ENCODE measurements around the gene CCDC152.

The CCDC152 gene

DNA sequence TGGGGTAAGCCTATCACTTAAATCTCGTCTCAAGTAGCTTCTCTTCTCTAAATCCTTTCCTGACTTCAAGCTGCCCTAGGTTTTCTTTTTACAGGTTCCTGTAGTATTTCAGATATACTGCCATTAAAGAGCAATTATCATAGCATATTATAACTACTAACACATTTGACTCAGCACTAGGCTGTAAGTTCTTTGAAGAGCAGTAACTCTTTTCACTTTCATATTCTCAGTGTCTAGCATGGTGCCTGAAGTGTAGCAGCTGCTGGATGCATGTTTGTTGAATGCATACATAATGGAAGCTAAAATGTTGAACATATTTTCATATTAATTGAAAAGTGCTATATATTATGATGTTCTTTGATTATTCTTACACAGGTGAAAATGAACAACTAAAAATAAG lies 22.5 kb downstream of the CCDC152 start:
- TF ChIP-seq, protein P1, sequence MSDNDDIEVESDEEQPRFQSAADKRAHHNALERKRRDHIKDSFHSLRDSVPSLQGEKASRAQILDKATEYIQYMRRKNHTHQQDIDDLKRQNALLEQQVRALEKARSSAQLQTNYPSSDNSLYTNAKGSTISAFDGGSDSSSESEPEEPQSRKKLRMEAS (IDR thresholded peaks at IDR 0.05), result no peak
- TF ChIP-seq ZBTB7A (IDR thresholded peaks at IDR 0.05; ENCODE audit: low read depth) (no peak), CEBPB (IDR thresholded peaks at IDR 0.05) (no peak)

DNA sequence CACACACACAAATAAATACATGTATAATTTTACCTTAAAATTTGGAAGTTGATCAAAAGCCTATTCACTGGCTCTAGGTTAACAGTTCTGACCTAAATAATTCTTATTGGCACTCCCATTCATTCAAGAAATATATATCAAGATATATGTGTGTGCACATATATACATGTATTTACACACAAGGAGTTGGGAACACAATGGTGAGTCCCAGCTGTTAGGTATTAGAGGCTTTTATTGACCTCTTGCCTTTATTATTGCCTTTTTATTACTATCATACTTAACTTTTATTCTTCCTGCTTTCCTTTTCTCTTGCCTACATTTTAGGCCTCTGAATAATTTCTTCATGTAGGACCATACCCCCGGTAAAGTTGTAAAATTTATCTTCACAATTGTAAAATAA lies 25.0 kb downstream of the CCDC152 start:
- no peak for TF ChIP-seq FOXM1 (IDR thresholded peaks at IDR 0.05; ENCODE audit: borderline replicate concordance, low read depth)

DNA sequence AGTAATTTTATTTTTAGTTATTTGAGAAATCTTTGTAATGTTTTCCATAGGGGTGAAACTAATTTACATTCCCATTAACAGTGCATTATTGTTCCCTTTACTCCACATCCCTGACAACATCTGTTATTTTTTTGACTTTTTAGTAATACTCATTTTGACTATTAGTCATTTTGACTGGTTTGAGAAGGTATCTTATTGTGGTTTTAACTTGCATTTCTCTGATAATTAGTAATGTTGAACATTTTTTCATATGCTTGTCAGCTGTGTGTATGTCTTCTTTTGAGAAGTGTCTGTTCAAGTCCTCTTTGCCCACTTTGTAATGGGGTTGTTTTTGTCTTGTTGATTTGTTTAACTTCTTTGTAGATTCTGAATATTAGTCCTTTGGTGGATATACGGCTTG lies 27.5 kb downstream of the CCDC152 start:
- TF ChIP-seq YY1 (IDR thresholded peaks at IDR 0.05; ENCODE audit: low read depth), result no peak
- TF ChIP-seq TEAD4 (IDR thresholded peaks at IDR 0.05), result no peak
- no peak for TF ChIP-seq NFIC (IDR thresholded peaks at IDR 0.05)
- TF ChIP-seq, protein P2, sequence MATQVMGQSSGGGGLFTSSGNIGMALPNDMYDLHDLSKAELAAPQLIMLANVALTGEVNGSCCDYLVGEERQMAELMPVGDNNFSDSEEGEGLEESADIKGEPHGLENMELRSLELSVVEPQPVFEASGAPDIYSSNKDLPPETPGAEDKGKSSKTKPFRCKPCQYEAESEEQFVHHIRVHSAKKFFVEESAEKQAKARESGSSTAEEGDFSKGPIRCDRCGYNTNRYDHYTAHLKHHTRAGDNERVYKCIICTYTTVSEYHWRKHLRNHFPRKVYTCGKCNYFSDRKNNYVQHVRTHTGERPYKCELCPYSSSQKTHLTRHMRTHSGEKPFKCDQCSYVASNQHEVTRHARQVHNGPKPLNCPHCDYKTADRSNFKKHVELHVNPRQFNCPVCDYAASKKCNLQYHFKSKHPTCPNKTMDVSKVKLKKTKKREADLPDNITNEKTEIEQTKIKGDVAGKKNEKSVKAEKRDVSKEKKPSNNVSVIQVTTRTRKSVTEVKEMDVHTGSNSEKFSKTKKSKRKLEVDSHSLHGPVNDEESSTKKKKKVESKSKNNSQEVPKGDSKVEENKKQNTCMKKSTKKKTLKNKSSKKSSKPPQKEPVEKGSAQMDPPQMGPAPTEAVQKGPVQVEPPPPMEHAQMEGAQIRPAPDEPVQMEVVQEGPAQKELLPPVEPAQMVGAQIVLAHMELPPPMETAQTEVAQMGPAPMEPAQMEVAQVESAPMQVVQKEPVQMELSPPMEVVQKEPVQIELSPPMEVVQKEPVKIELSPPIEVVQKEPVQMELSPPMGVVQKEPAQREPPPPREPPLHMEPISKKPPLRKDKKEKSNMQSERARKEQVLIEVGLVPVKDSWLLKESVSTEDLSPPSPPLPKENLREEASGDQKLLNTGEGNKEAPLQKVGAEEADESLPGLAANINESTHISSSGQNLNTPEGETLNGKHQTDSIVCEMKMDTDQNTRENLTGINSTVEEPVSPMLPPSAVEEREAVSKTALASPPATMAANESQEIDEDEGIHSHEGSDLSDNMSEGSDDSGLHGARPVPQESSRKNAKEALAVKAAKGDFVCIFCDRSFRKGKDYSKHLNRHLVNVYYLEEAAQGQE (IDR thresholded peaks at IDR 0.05; ENCODE audit: low read depth), result no peak
- TF ChIP-seq, protein P1 (IDR thresholded peaks at IDR 0.05), result no peak
- TF ChIP-seq CEBPB (IDR thresholded peaks at IDR 0.05), result no peak
- no peak for TF ChIP-seq TCF12 (IDR thresholded peaks at IDR 0.05; ENCODE audit: low read depth)
- TF ChIP-seq EGR1 (IDR thresholded peaks at IDR 0.05), result no peak
- TF ChIP-seq ZBTB7A (IDR thresholded peaks at IDR 0.05; ENCODE audit: low read depth), result no peak
- no peak for TF ChIP-seq RAD21 (IDR thresholded peaks at IDR 0.05; ENCODE audit: low read depth)
- TF ChIP-seq CREB1 (IDR thresholded peaks at IDR 0.05; ENCODE audit: low read depth), result no peak

DNA sequence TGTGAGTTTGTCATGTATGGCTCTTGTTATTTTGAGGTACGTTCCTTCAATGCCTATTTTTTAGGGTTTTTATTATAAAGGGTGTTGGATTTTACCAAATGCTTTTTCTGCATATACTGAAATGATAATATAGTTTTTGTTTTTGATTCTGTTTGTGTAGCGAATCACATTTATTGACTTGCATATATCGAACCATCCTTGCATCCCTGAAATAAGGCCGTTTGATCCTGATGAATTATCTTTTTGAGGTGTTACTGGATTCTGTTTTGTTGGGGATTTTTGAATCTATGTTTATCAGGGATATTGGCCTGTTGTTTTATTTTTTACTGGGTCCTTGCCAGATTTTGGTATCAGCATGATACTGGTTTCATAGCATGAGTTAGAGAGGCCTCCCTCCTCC lies 29.1 kb downstream of the CCDC152 start:
- no peak for TF ChIP-seq TEAD4 (IDR thresholded peaks at IDR 0.05)
- no peak for TF ChIP-seq CEBPB (IDR thresholded peaks at IDR 0.05)
- TF ChIP-seq ZBTB7A (IDR thresholded peaks at IDR 0.05; ENCODE audit: low read depth), result no peak
- TF ChIP-seq, protein P3, sequence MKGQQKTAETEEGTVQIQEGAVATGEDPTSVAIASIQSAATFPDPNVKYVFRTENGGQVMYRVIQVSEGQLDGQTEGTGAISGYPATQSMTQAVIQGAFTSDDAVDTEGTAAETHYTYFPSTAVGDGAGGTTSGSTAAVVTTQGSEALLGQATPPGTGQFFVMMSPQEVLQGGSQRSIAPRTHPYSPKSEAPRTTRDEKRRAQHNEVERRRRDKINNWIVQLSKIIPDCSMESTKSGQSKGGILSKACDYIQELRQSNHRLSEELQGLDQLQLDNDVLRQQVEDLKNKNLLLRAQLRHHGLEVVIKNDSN (IDR thresholded peaks at IDR 0.05), result no peak
- TF ChIP-seq CREB1 (IDR thresholded peaks at IDR 0.05; ENCODE audit: low read depth), result no peak
- no peak for TF ChIP-seq NFIC (IDR thresholded peaks at IDR 0.05)
- no peak for TF ChIP-seq EGR1 (IDR thresholded peaks at IDR 0.05)
- TF ChIP-seq RAD21 (IDR thresholded peaks at IDR 0.05; ENCODE audit: low read depth), result no peak

DNA sequence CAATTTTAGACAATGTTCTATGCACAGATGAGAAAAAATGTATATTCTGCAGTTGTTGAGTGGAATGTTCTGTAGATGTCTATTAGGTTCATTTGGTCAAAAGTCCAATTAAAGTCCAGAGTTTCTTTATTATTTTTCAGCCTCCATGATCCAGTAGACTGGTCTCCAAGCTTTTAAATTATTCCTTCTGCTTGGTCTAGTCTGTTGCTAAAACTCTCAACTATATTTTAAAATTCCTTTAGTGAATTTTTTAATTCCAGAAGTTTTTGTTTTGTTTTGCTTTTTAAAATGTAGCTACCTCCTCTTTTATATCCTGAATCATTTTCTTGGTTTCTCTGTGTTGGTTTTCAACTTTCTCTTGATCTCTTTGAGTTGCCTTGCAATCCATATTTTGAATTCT lies 30.5 kb downstream of the CCDC152 start:
- no peak for TF ChIP-seq FOXM1 (IDR thresholded peaks at IDR 0.05; ENCODE audit: borderline replicate concordance, low read depth)
- TF ChIP-seq, protein P3 (IDR thresholded peaks at IDR 0.05), result no peak
- no peak for TF ChIP-seq RAD21 (IDR thresholded peaks at IDR 0.05; ENCODE audit: low read depth)
- no peak for TF ChIP-seq YY1 (IDR thresholded peaks at IDR 0.05; ENCODE audit: low read depth)
- TF ChIP-seq TAF1 (IDR thresholded peaks at IDR 0.05; ENCODE audit: low read depth), result no peak
- no peak for TF ChIP-seq TEAD4 (IDR thresholded peaks at IDR 0.05)
- TF ChIP-seq, protein P1 (IDR thresholded peaks at IDR 0.05), result no peak
- TF ChIP-seq ZBTB7A (IDR thresholded peaks at IDR 0.05; ENCODE audit: low read depth), result no peak
- TF ChIP-seq EGR1 (IDR thresholded peaks at IDR 0.05), result no peak
- TF ChIP-seq CEBPB (IDR thresholded peaks at IDR 0.05), result no peak
- no peak for TF ChIP-seq TCF12 (IDR thresholded peaks at IDR 0.05; ENCODE audit: low read depth)
- no peak for TF ChIP-seq CREB1 (IDR thresholded peaks at IDR 0.05; ENCODE audit: low read depth)
- TF ChIP-seq, protein P2 (IDR thresholded peaks at IDR 0.05; ENCODE audit: low read depth), result no peak
- no peak for TF ChIP-seq NFIC (IDR thresholded peaks at IDR 0.05)
- no peak for TF ChIP-seq EP300 (IDR thresholded peaks at IDR 0.05; ENCODE audit: borderline replicate concordance)

DNA sequence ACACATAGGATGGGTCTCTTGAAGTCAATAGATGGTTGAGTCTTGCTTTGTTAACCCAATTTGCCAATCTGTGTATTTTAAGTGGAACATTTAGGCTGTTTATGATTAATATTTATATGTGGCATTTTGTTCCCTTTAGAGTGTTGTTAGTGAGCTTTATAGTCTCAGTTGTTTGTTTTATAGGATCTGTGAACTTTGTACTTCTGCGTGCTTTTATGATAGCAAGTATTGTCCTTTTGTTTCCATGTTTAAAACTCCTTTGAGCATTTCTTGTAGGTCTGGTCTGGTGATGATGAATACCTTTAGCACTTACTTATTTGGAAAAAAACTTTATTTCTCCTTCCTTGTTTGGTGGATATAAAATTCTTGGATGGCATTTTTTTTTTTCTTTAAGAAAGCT lies 31.2 kb downstream of the CCDC152 start:
- TF ChIP-seq TAF1 (IDR thresholded peaks at IDR 0.05; ENCODE audit: low read depth) (no peak), FOXM1 (IDR thresholded peaks at IDR 0.05; ENCODE audit: borderline replicate concordance, low read depth) (no peak), TCF12 (IDR thresholded peaks at IDR 0.05; ENCODE audit: low read depth) (no peak), ZBTB7A (IDR thresholded peaks at IDR 0.05; ENCODE audit: low read depth) (no peak), YY1 (IDR thresholded peaks at IDR 0.05; ENCODE audit: low read depth) (no peak), NFIC (IDR thresholded peaks at IDR 0.05) (no peak), CREB1 (IDR thresholded peaks at IDR 0.05; ENCODE audit: low read depth) (no peak), CEBPB (IDR thresholded peaks at IDR 0.05) (no peak), TEAD4 (IDR thresholded peaks at IDR 0.05) (no peak)
- TF ChIP-seq, protein P3 (IDR thresholded peaks at IDR 0.05), result no peak
- TF ChIP-seq, protein P2 (IDR thresholded peaks at IDR 0.05; ENCODE audit: low read depth), result no peak
- TF ChIP-seq, protein P1 (IDR thresholded peaks at IDR 0.05), result no peak

All from Ishikawa (cell line).